GM18861 (cell line): ENCODE results near the gene CNPY1.

Experiments used
- ATAC-seq: cut with Tn5 transposase; IDR thresholded peaks from one replicate; pipeline ENCODE4 v1.9.1; 2021; ENCODE audit not compliant: unreplicated experiment

Gene CNPY1

DNA sequence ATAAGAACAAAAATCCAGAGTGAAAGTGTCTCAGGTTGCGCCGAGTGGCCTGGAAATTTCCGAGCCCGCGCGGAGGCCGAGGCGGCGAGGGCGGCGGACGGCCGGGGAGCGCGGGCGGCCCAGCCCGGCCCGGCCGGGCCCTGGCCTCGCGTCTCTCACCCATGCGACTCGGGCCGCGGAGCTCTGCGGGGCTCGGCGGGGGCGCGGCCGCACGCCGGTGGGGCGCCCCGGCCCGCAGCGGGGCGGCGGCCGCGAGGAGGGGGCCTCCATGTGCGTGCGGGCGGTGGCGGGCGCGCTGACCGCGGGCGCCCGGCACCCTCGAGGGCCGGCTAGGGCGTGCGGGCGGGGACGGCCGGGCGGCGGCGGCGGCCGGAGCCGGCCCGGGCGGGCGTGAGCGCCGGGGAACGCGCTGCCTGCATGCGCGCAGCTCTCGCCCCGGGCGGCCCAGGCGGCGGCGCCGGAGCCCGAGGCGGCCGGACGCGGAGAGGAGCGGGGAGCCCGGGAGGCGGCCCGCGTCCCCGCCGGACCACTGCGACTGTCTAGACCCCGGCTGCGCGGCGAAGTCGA, 88.7 kb downstream of the CNPY1 start:
- no peak for ATAC-seq

DNA sequence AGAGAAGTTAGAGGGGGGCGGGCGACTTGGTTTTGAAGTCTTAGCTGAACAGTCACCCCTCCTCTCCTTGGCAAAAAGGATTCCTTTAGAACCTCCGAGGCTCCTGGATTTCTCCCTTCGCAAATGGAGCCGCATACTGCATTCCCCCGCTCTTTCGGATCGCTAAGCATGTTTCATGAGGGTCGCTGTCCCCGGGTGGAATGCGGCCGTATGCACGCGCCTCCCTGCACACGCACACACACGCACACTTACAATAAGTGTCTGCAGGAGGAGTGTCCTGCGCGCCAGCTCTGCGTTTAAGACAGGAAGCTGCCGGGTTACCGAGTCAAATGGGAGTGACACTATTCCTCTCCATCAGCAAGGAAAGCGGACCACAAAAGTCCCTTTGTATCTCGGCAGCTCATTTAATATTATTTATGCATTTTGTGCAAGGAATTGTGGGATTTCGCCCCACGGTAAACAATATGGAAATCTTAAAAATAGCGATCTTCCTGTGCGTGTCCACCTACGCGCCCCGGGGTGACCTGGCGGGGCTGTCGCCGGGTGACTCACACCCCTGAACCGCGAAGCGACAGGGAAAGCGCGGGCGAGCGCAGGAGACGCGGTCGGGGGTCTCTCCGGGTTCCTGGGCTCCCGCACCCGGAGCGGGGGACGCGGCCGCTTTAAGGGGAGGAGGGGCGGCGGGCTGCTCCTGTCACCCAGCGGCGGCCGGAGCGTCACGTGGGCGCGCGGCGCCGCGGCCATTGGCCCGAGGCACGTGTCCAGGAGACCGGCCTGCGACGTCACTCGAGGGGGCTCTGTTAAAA, 89.4 kb downstream of the CNPY1 start:
- no peak for ATAC-seq

DNA sequence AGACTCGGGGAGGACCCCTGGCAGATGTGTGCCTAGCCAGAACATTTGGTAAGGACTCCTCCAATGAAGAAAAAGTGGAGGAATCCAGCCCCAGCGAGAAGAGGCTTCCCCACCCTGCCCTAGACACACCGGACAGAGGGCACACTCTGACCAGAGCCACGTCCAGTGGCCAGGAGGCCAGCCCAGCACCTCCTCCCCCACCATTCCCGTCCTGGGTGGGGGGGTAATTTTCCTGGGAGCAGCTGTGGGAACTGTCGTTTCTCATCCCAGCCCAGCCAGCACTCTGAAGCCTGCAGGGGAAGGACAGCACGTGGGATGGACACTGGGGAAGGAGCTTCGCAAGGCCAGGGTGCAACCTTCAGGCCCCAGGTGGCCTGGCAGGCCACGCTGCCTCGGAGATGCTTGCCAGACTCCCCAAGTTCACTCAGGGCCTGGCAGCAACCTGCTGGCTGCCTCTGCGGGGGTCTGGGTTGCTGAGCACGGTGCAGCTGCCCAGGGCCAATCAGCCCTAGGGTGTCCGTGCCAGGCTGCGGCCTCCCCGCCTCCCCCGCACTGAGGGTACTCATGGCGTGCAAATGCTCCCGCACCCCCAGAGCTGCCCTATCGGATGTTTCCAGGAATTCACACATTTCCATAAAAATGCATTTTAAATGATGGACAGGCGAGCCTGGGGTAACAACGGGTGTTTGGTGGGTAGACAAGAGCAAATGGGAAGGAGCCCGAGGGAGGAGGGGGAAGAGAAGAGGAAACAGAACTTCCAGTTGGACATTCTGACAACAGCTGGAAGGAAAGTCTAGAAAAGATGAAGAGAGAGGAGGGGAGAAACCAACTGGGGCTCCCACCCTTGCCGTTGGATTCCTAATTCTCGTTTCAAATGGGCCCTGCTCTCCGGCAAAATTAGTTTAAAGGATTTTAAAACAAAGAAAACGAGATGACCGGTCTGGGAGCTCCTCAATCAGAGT, 90.3 kb downstream of the CNPY1 start:
- ATAC-seq, result no peak

DNA sequence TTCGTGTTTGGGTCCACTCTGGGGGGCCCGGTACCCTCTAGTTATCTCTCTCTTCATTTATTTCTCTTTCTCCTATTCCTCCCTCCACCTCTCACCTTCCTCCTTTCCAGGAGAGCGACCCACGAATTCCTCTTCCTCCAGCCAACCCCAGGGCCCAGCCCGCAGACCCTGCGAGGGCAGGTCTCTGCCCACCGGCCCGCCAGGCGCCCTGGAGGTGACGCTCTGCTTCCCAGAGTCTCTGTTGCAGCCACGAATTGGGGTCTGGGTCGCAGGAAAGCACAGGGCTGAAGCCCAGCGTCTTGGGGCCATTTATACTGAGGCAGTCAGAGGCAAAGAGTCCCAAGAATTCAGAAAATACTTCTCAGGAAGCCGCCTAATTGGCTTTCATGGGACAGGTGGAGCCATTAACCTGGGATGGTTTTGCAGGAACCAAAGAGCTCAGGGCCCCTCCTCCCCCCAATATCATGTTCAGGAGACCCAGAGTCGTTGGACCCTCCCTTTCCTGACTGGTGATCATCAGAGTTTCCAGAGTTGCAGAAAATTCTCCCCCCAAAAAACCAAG, 91.1 kb downstream of the CNPY1 start:
- no peak for ATAC-seq

DNA sequence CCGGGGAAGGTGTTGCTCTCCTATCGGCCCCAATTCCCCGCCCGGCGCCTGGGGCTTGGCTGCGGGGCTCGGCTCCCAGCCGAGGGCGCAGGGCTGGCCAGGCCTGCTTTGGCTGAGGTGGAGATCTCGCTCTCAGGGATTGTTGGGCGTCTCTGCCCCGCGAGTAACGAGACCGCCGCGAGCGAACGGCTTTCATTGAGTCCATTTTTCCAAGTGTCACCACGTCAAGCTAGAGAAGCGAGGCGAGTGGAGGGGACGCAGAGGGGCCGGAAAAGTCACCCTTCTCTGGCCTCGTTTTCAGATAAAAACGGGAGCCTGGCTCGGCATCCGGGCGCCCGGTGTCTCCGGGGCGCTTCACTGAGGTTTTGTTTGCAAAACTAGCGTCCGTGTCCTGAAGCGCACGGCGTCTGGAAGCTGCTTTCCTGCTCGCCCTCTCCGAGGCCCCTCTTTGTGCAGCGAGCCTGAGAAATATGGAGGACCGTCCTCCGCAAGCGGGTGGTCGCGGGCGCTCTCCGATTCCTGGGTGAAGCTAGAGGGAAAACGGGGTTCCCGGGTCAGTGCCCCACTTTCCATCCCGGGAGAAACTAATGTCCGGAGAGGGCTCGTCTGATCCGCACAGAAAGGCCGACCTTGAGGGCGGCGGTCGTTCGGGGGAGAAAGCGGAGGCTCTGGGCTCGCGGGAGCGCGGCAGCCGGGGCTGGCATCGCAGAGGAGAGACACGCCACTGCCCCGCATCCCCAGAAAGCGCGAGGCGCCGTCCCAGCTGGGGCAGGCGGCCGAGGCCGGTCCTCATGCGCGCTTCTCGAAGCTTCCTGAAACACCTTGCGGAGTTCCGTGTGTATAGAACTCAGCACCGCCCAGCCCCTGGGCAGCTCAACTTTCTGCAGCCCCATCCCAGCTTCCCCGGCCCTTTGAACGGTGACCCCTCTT, 91.9 kb downstream of the CNPY1 start:
- no peak for ATAC-seq

DNA sequence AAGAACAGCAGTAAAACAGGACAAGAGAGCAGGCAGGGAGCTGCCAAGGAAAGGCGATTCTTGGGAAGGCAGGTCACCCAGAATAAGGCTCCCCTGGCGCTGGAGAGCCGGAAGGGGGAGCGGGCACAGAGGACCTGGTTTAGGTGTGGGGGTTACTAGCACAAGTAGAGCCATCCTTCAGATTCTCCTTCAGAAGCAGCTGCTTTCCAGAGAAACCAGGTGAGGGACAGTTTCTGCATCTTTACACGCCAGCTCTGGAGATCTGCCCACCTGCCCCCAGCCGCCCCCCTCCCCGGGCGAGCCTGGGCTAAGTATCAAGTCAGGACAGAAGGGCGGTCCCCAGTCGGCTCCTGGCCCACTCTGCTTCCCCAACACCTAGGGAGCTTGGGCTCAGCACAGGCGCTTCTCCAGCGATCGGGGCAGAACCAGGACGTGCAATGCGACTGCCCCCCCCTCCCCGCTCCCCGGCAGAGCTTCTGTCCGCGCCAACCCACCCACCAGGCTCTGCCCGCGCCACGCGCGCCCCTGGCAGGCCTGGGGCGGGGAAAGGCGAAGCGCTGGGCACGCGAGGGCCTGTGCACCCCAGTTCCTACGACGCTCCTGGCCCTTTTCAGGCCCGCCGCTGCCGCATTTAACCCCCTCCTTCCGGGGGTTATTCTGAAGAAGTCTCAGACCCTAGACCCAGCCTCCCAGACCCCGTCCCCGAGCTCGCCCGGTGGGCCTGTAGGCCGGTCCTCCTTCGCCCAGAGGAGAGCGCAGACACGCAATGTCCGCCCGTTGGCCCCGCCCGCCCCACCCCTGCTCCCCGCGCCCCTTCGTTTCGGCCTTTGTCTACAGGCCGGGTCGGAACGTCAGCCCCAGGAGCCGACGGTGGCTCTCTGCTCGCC, 92.8 kb downstream of the CNPY1 start:
- no peak for ATAC-seq

DNA sequence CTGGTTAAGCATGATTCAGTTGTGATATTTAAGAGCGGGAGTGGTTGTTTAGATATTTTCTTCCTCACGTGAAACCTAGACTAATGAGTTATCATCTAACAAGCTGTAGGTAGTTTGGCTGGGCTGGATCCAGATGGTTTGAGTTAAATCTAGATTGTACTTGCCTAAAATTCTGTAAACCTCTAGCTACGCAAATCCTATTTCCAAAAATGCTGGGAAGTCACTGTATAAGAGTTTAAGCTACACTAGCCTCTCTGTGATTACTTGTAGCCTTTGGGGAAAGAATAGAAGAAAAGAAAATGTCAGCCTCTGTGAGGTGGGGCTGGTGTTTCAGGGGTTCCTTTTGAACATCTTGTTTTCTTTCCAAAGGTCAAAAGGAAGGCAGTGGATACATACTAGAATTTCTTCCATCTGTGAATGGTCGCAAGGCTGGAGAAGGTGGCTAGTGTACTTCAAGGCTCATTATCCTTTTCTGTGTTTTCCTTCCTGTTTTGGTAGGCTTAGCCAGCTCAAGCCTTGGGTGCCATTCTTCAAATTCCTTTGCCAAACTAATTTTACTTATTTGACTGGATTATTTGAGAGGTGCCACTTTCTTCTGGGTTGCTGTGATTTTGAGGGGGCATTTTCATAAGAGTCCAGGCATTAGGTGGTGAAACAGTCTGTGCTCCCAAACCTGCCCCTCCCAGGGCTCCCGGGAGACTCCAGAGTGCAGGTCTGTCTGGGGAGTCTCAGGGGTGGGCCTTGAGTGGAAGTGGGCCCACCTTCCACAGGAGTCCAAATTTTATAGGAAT, 93.7 kb downstream of the CNPY1 start:
- ATAC-seq, result no peak

DNA sequence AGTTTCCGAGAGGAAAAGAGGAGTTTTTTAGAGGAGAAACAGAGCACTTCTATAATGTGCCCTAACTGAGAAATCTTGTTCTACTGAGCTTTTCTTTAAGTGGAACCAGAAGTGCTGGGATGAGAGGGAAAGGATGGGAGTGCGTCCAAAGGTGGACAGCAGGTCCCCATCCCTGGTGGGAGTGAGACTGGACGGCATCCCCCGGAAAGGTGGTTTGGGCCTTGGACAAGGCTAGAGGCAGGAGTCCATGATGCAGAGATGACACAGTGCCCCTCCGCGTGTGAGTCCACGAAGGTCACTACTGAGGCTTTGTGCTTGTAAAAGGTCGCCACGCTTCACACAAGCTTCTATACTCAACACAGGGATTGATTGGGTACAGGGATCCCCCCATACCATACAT, 94.5 kb downstream of the CNPY1 start:
- no peak for ATAC-seq
